ENCODE measurements around the gene SCRG1.

Gene SCRG1

DNA sequence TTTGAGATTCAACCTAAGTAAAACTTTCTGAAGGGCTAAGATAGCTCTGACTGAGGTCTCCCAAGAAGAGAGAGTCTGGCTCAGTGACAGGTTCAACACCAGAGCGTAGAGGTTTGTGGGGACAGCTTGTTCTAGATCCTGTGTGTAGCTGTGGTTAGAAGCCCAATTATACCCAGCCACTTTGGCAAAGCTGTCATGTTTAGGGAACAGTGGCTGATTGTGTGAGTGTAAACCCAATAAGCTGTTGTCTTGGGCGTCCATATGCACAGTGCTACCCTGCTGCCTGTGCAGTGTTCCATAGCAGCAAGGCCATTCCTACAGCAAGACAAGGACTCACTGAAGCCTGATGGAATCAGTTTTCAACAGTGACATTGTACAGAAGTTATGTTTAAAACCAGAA is 11.2 kb upstream of the SCRG1 start:
- DNase-seq: no peak

DNA sequence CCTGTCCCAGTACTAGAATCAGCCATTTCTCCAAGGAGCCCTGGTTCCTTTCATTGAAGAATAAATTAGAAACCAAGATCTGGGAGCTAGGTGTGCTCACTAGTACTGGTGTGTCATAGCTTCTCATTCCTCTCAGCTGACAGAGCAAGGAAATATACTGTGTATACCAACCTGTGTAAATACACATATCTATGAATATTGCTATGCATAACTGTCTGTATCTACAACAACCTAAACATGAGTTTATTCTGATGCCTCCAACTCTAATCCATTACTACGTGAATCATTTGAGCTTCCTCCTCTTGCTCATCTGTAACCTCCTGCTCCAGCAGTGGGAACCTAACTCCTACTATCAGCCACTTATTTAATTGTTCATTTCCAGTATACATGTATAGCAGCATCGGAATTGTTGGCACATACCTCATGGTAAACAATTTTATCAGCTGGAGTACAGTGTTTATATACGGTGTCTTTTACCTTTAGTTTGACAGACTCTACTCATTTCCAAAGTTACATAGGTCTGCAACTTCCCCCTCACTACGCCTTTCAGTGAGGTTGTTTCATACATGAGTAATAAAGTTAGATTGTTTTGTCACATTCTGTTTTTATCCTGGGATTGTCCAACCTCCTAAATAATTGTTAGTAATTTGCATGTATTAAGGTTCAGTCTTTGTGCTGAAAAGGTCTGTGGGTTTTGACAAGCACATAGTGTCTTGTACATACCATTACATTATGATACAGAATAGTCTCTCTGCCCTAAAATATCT is 7.1 kb upstream of the SCRG1 start:
- DNase-seq: no peak

DNA sequence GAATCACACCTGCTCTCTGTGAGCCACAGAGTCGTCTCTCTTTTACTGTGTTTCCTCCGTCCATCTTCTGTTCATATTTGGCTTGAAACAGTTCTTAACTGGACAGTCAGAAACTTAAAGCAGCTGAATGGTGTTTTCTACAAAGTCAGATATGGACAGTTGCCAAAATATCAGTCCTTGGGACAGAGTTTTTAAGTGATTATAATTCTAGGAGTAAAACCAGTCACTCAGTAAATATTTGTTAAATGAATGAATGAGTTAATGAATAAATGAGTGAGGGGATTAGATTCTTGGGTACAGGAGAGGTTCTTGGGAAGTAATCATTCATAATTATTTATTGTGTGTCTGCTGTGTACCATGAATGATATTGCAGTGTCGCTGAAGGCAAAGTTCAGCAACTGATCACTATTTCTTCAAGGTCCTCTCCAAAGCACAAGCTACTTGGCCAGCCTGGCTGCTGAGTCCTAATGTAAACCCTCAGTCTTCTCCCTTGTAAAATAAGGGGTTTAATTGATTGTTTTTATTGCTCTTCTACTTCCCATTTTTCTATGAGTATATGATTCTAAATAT is 5.5 kb upstream of the SCRG1 start:
- DNase-seq: no peak

DNA sequence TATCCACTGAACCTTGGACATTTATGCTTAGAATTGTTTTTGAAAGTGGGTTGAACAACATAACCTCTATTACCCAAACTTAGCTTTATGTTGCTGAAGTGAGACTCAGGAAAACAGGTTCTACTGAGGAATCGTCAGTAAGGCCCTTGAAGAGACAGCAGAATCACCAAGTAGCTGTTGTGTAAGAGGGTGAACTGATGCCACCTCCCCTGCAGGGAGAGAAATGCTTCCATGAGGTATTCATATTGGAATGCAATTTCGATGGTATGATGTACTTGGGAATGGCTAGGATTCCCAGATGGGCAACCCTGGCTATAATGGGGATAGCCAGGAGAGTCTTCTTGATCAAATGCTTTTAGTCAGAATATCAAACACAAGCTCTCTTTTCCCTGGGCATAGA is 4.1 kb upstream of the SCRG1 start:
- DNase-seq: no peak

DNA sequence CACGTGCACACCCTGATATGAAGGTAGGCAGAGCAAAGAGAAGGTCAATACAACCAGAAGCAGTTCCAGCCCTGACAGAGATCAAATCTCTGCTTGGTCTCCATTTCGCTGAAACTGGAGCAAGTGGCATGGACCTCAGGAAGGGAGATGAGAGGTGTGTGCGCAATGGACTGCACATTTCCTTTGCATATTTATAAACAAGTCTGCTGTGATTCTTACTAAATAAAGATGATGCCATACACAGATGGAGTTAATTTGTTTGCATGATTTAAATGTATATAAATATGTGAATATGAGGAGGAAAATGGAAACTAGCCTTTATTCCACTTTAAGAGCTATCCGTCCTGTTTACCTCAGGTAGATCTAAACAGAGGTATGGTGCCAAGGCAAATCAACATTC is 2.1 kb upstream of the SCRG1 start:
- no peak for DNase-seq

DNA sequence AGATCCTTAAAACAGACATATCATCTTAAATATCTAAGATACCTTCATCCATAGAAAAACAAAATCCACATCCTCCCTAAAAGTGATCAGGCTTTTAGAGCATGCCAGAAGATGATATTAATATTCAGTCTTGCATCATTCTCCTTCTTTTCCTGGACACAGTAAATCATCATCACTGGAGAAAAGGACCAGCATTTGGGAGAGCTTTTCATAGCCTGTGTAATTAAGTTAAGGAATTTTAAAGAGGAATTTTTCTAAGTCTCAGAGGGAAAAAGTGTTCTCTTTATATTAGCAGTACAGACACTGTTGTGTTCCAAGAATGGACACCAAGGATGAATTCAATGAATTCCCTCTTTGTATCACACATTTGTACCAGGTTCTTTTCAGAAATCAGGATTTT is 696 bp downstream of the SCRG1 start:
- no peak for DNase-seq

DNA sequence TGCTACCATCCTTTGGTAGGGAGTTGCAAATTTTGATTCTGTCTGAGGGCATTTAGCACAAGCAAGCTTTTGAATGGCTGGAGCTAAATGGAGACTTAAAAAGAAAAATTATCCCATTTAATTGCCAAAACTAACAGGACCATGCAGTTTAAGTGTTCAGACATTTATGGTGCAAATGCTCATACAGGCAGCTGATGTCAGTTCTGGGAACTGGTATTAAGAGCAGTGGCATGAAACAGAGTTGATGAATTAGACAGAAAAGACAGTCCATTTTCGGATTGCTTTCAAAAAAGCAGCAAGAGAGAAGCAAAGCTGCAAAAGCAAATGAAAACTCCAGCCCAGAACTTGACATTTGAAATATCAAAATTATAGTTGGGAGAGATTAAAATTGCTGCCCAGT is 1.3 kb downstream of the SCRG1 start:
- no peak for DNase-seq

DNA sequence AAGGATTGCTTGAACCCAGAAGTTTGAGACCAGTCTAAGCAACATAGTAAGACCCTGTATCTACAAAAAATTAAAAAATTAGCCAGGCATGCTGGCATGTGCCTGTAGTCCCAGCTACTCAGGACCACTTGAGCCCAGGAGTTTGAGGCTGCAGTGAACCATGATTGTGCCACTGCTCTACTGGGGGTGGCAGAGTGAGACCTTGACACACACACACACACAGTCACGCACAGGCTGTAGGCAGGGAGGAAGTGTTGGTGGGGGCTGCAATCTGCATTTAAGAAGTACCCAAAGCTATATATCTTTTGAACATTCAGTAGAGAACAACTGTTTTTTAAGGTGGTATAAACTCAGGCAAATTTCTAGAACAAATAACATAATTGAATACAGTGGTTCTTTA is 7.2 kb downstream of the SCRG1 start:
- DNase-seq: no peak

DNA sequence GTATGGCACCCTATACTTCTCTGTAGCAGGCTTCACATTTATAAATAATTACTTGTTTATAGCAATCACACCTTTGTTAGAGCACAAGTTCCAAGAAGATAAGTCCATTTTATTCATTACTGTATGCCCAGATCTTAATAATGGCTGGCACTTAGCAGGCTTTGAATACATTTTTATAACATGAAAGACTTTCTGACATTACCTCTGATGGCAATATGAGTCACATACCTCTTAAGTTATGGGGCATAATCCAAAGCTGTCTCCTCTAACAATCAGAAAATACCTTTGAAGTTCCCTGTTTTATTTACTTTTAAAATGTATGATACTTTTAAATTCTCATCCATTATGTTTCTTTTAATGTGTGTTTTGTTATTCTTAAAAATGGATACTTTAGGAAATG is 12.2 kb downstream of the SCRG1 start:
- DNase-seq: no peak

DNA sequence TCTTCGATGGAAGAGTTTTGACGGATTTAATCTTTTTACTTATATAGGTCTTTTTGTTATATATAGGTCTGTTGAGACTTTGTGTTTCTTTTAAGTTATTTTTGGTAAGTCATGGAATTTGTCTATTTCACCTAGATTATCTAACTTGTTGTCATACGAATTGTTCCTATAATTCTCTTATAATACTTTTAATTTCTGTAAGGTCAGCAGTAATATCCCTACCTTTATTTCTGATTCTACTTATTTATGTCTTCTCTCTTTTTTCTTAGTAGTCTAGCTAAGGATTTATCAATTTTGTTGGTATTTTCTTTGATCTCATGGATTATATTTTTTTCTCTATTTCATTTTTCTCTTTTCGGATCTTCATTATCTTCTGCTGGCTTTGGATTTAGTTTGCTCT is 16.6 kb downstream of the SCRG1 start:
- no peak for DNase-seq

DNA sequence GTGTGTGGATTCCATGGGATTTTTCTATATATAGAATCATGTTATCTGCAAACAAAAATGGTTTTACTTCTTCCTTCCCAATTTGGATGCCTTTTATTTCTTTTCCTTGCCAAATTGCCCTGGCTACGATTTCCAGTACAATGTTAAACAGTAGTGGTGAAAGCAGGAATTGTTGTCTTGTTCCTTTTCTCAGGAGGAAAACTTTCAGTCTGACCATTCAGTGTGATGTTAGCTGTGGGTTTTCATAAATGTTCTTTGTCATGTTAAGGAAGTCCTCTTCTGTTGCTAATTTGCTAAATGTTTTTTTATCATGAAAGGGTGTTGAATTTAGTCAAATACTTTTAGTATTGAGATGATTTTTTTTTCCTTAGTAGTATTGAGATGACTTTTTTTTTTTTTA is 17.3 kb downstream of the SCRG1 start:
- DNase-seq: no peak

DNA sequence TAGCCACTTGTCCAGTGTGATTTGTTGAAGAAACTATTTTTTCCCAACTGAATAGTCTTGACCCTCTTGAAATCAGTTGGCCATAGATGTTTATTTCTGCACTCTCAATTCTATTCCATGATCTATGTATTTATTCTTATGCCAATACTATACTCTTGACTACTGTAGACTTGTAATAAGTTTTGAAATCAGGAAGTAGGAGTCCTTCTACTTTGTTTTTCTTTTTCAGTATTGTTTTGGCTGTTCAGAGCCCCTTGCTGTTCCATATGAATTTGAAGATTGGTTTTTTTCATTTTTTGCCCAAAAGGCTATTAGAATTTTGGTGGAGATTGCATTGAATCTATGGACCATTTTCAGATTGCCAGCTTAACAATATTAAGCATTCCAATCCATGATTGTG is 17.9 kb downstream of the SCRG1 start:
- DNase-seq: no peak

DNA sequence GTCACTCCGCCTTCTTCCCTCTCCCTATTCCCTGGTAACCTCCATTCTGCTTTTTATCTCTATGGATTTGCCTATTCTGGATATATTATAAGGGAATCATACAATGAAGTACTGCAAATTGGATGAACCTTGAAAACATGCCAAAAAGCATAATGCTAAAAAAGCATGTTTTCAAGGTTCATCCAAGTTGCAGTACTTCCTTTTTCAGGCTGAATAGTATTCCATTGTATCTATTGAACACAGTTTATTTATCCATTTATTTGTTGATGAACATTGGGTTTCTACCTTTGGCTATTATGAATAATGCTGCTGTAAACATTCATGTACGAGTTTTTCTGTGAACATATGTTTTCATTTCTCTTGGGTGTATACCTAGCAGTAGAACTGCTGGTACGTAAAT is 19.0 kb downstream of the SCRG1 start:
- DNase-seq: no peak

DNA sequence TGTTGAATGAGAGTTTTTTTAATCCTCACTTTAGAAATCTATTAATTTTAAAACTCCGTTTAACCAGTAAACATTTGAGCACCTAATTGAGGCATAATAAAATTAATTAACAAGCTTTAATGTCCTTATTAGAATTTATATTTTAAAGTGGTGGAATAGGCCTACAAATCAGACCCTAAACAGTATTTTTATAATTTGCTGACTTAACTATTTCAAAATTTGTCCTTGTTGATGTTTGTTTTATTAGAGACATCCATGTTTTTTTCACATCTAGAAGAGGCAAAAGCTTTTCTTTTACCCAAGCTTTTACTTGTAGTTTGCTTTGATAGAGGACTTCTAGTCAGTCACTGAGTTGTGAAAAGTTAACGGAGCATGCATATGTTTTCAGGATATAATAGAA is 24.3 kb downstream of the SCRG1 start:
- no peak for DNase-seq

DNA sequence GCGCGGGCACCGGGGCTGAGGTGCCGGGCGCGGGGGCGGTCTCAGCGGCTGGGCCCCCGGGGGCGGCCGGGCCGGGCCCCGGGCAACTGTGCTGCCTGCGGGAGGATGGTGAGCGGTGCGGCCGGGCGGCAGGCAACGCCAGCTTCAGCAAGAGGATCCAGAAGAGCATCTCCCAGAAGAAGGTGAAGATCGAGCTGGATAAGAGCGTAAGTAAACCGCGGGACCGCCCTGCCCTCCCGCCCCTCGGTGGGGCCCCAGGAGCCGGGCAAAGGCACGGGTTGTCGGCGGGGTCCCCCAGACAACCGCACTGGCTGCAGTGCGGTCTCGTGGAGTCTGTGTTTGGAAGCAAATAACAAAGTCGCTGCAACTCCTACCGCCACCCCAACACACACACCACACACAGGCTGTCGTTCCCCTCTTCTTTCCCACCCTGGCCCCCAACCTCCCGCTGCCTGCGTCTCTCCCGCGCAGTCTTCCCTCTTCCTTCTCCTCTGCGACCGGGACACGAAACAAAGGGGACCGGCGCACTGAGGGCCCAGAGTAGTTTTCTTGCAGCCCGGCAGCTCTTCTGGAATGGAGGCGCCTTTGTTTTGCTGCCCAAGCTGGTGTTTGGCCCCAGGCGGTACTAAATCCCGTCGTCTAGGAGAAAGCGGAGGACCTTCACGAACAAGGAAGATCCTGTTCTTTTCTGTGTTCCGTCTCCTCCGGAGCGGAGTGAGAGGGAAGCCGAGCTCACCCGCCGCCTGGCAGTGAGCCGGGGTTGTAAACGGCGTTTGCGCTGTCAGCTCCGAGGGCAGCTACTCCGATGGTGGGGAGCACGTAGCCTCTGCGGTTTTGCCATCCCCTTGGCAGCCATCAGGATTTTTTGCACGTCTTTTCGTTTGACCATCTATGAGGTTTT is 27.4 kb downstream of the SCRG1 start:
- peak; percentile 39 for DNase-seq

DNA sequence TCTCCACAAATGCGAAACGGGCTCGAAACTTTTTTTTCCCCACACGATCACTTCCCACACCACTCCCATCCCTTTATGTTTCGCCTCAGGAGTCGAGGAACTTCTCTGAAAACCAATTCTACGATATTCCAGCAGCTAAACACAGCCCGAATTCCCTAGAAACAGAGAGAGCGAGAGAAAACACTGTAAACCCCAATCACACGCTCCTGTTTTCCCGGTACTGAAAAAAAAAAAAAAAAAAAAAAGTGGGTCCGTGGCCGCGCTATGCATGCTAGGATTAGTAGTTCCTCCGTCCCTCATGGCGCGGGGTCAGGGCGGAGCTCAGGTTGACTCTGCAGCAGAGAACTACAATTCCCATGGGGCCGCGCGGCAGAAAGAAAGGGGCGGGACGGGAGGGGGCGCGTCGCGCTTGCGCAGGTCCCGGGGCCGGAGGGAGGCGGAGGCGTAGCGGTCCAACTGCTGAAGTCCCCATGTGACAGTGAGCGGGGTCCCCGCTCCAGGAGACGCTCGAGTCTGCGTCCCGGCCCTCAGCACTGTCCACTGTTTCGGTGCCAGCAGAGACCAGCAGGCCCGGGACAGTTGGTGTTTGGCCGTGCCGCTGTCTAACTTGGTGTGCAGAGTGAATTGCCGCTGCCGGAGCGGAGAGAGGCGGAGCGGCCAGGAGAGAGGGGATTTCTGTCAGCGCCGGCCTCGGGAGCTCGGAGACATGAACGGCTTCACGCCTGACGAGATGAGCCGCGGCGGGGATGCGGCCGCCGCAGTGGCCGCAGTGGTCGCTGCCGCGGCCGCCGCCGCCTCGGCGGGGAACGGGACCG is 28.2 kb downstream of the SCRG1 start, which contains the start of gene SAP30:
Gene SAP30, plus strand, starts transcription at position 478 of the 815 bp plus-strand sequence. Its CDS starts 229 bp downstream, at position 707.
- DNase-seq: peak; percentile 97

DNA sequence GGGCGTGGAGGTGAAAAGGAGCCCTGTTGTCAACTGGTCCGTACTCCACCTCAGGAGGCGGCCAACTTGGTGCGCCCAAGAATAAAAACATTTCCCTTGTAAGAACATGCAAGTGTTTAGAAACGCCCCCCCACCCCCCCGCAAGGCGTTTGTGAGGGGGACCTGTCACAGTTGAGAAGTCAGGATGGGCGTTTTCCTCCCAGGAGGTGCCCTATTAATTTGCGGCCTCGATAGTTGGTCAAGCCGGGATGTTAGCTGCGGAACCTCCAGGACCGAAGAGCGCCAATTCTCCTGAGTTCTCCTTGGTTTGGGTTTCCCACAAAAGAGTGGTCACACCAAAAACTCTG is 28.8 kb downstream of the SCRG1 start:
- no peak for DNase-seq

DNA sequence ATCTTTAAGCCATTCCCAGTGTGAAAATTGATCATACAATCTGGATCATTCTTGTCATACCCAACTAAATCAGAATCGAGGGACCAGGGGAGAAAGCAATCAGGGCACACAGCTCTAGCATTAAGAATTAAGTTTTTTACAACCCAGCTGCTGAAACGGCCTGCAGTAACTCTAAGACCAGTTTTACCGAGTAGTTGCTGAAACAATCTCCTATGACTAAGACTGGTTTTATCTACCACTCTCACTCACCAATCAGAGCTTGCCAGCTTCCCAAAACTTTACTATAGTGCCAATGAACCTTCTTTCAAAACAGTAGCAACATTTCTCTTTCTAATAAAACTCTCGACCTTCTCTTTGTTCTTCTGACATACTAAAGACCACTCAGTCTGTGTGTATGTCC is 31.0 kb downstream of the SCRG1 start:
- peak; percentile 16 for DNase-seq

DNA sequence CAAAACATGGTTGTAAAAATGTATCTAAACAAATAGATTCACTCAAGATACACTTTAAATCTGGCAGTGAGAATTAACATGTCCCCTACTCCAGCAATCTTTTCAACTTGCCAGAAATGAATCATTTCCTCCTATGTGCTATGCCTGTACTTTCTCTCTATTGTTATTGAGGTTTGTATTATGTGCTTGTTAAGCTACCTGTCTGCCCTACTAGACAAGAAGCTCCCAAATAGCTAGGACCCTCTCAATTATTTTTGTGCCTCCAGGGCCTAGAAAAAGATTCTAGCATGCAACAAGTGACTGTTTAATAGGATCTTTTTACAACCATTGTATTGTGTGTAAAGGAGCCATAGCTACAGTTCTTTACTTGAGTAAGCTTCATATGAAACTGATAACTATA is 31.6 kb downstream of the SCRG1 start:
- DNase-seq: no peak

DNA sequence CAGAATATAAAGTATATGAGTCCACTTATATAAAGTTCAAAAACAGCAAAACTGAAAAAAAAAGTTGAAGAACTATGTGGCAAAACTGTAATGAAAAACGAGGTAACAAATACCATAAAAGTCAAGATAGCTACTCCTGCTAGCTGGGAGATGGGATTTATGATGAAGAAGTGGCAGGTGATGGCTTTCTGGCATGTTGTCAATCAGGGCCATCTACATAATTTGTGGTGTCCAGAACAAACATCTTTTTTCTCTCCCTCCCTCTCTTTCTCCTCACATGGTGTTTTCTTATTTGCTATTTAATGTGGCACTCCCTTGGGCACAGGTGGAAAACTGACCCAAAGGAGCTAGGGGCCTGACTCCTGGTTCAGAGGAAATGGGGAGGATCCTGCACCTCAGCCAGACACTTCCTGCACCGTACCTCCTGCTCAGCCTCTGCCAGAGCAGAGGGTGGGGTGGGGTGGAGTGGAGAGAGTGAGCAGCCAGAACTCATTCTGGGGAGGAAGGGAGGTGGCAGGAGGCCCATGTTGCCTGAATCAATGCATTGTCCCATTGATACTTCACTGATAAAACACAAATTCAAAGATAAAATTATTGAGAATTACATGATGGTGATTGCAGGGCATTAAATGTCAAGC is 33.4 kb downstream of the SCRG1 start:
- no peak for DNase-seq

DNA sequence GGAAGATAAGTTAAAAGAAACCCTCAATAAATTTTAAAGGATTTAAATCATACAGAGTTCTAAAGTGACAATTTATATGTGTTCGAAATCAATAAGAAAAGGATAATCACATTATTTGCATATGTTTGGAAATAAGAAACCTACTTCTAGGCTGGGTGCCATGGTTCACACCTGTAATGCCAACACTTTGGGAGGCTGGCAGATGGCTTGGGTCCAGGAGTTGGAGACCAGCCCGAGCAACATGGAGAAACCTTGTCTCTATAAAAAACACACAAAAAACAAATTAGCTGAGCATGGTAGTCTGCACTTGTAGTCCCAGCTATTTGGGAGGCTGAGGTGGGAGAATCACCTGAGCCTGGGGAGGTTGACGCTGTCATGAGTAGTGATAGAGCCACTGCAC is 36.2 kb downstream of the SCRG1 start:
- DNase-seq: no peak

DNA sequence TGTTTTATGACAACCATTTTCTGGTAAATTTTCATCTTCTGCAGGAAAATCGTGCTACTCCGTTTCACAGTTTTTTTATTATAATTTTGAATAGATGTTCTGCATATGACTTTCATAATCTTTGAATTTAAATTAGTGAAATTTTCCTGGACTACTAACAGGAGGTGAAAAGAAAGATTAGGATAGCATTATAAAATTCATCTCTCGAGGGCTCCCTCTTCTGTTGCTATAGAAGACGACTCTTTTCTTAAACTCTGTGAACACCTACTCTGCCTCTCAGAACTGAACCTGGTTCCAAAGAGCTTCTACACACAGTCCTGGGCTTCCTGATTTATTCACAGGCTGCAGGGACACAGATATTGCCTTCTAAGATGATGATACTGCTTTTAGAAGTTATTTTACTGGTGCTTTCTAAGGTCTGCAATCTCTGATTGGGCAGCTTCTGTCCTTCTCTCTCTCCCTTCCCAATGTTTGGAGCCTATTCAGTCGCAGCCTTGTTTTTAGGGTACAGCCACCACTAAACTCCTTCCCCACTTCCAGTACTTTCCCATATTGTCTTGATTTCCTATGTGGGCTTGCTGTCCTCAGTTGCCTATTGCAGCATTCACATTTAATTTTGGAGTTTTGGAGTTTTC is 38.2 kb downstream of the SCRG1 start:
- DNase-seq: no peak

All from MV-4-11 (cell line).